MM.1S (cell line): ENCODE results near the gene HPSE.
A peak's percentile ranks its signal among the peaks of the same experiment; 100 is the strongest.
"Not testable (repeated sequence)": the region's sequence is repeated elsewhere in the genome, so short reads cannot be mapped to it uniquely, and the experiment has no call there.

Source experiments
- DNase-seq: peaks from one replicate; pipeline ENCODE4 v3.0.0-alpha.2; 2015
- H2AFZ ChIP-seq: fragments of 300-600 bp; sonication (generic); 2 replicates; pipeline ENCODE4 v1.6.0; 2016; ENCODE audit warnings: antibody characterized with exemption, low read length
- H3F3A ChIP-seq: fragments of 300-600 bp; sonication (generic); 2 replicates; pipeline ENCODE4 v1.6.1; 2016; ENCODE audit warnings: mild to moderate bottlenecking, antibody characterized with exemption, low read length, moderate library complexity, mixed read lengths; ENCODE audit not compliant: insufficient read depth
- H3K27ac ChIP-seq: fragments of 300-600 bp; sonication (generic); 2 replicates; pipeline ENCODE4 v1.5.1; 2016; ENCODE audit warnings: mild to moderate bottlenecking, low read length
- H3K27me3 ChIP-seq: fragments of 300-600 bp; sonication (generic); replicated peaks from 2 replicates; pipeline ENCODE4 v1.6.0; 2016; ENCODE audit warnings: low read length; ENCODE audit not compliant: insufficient read depth
- H3K36me3 ChIP-seq: fragments of 300-600 bp; sonication (generic); replicated peaks from 2 replicates; pipeline ENCODE4 v1.6.1; 2016; ENCODE audit warnings: mild to moderate bottlenecking, low read length, mixed read lengths; ENCODE audit not compliant: insufficient read depth
- H3K4me1 ChIP-seq: fragments of 300-600 bp; sonication (generic); 2 replicates; pipeline ENCODE4 v1.6.1; 2016; ENCODE audit warnings: low read length, mixed read lengths
- H3K4me2 ChIP-seq: fragments of 300-600 bp; sonication (generic); 2 replicates; pipeline ENCODE4 v1.6.0; 2016; ENCODE audit warnings: low read depth, low read length
- H3K4me3 ChIP-seq: fragments of 300-600 bp; sonication (generic); 2 replicates; pipeline ENCODE4 v1.5.1; 2016; ENCODE audit warnings: low read length, mixed read lengths
- H3K79me2 ChIP-seq: fragments of 300-600 bp; sonication (generic); 2 replicates; pipeline ENCODE4 v1.6.1; 2016; ENCODE audit warnings: mixed run types, low read length, mixed read lengths
- H3K9ac ChIP-seq: fragments of 300-600 bp; sonication (generic); 2 replicates; pipeline ENCODE4 v1.6.1; 2016; ENCODE audit warnings: low read length, mixed read lengths
- H3K9me2 ChIP-seq: fragments of 300-600 bp; sonication (generic); replicated peaks from 2 replicates; pipeline ENCODE4 v1.6.1; 2016; ENCODE audit warnings: mild to moderate bottlenecking, low read length, mixed read lengths; ENCODE audit not compliant: insufficient read depth
- H3K9me3 ChIP-seq: fragments of 300-600 bp; sonication (generic); replicated peaks from 2 replicates; pipeline ENCODE4 v1.6.1; 2016; ENCODE audit warnings: mild to moderate bottlenecking, low read length, mixed read lengths; ENCODE audit not compliant: insufficient read depth
- H4K20me1 ChIP-seq: fragments of 300-600 bp; sonication (generic); 2 replicates; pipeline ENCODE4 v1.6.1; 2016; ENCODE audit warnings: mild to moderate bottlenecking, low read length, moderate library complexity, mixed read lengths; ENCODE audit not compliant: insufficient read depth
- CTCF ChIP-seq: fragments of 300-600 bp; sonication (generic); IDR thresholded peaks from 2 replicates; pipeline ENCODE4 v1.5.1; 2016; ENCODE audit warnings: antibody characterized with exemption, low read length, mixed read lengths
- EZH2 ChIP-seq: fragments of 300-600 bp; sonication (generic); optimal IDR thresholded peaks from 2 replicates; pipeline ENCODE3; 2017; ENCODE audit warnings: low read depth, mild to moderate bottlenecking, antibody characterized with exemption, low read length, mixed read lengths
- EZH2phosphoT487 ChIP-seq: fragments of 300-600 bp; sonication (generic); IDR thresholded peaks from 2 replicates; pipeline ENCODE4 v1.6.1; 2018; ENCODE audit warnings: antibody characterized with exemption, low read length

HPSE gene

GRCh38 chr4:83328521-83329187 is 6.0 kb downstream of the HPSE start:
- Histone ChIP-seq H3K9me3 (no peaks in the 10 kb centered on the region), H3K4me3 (no peak overlapping the region), H3K4me1 (no peaks in the 10 kb centered on the region), H3K79me2 (no peaks in the 10 kb centered on the region), H3K9me2 (no peaks in the 10 kb centered on the region), H3F3A (no peaks in the 10 kb centered on the region), H3K27ac (no peak overlapping the region), H2AFZ (no peak overlapping the region), H3K27me3 (no peaks in the 10 kb centered on the region), H3K36me3 (no peaks in the 10 kb centered on the region), H3K4me2 (no peak overlapping the region), H3K9ac (no peak overlapping the region), H4K20me1 (no peaks in the 10 kb centered on the region)
- TF ChIP-seq CTCF (peak; percentile 60), EZH2phosphoT487 (no peak)
- DNase-seq, result peak; percentile 48

- no peak overlapping the region for H3K4me3 ChIP-seq
- H3K9ac ChIP-seq, result no peak overlapping the region
- no peak overlapping the region for H3K27ac ChIP-seq
- H3K9me2 ChIP-seq, result no peaks in the 10 kb centered on the region
- H3K4me2 ChIP-seq, result no peak overlapping the region
- no peaks in the 10 kb centered on the region for H3K36me3 ChIP-seq
- H3F3A ChIP-seq, result no peaks in the 10 kb centered on the region
- no peaks in the 10 kb centered on the region for H3K4me1 ChIP-seq
- no peak for DNase-seq
- H4K20me1 ChIP-seq, result no peaks in the 10 kb centered on the region
- no peaks in the 10 kb centered on the region for H3K27me3 ChIP-seq
- H2AFZ ChIP-seq, result no peak overlapping the region
- no peak for TF ChIP-seq EZH2
- no peak for TF ChIP-seq EZH2phosphoT487
- TF ChIP-seq CTCF, result no peak
- H3K9me3 ChIP-seq, result no peaks in the 10 kb centered on the region
- no peaks in the 10 kb centered on the region for H3K79me2 ChIP-seq
These were observed 8.1 kb downstream of the HPSE start for GRCh38 chr4:83326546-83326945.

- not testable (repeated sequence) for H2AFZ ChIP-seq, H3K27ac ChIP-seq, H3K9ac ChIP-seq, H3K36me3 ChIP-seq, H4K20me1 ChIP-seq, H3K4me2 ChIP-seq, DNase-seq, H3F3A ChIP-seq, H3K9me3 ChIP-seq, H3K79me2 ChIP-seq, H3K4me1 ChIP-seq, H3K9me2 ChIP-seq, H3K27me3 ChIP-seq, H3K4me3 ChIP-seq
These were observed 9.3 kb downstream of the HPSE start for GRCh38 chr4:83325306-83325705.

- no peak overlapping the region for H2AFZ ChIP-seq
- DNase-seq, result no peak
- no peaks in the 10 kb centered on the region for H3F3A ChIP-seq
- no peaks in the 10 kb centered on the region for H4K20me1 ChIP-seq
- H3K79me2 ChIP-seq, result no peaks in the 10 kb centered on the region
- no peak overlapping the region for H3K9ac ChIP-seq
- no peak overlapping the region for H3K4me2 ChIP-seq
- TF ChIP-seq EZH2 (no peak), EZH2phosphoT487 (no peak), CTCF (no peak)
- no peaks in the 10 kb centered on the region for H3K27me3 ChIP-seq
- no peaks in the 10 kb centered on the region for H3K9me2 ChIP-seq
- H3K4me3 ChIP-seq, result no peak overlapping the region
- H3K27ac ChIP-seq, result no peak overlapping the region
- H3K4me1 ChIP-seq, result no peaks in the 10 kb centered on the region
- no peaks in the 10 kb centered on the region for H3K36me3 ChIP-seq
- no peaks in the 10 kb centered on the region for H3K9me3 ChIP-seq
These were observed 11.5 kb downstream of the HPSE start for GRCh38 chr4:83323136-83323535.
